A549 (cell line): Measurements from ENCODE around the gene COL3A1. TPM values are rescaled to one million over a fixed set of nuclear protein-coding genes. Genes with fewer than 3 reads are reported as not detected.

Experiments used
- ATAC-seq, 2 experiments: fragments of 200-7000 bp in 1 of 2; fragments of >200 bp in 1 of 2; cut with Nextera tagmentation in 1 of 2; cut with Tn5 transposase in 1 of 2; 3 replicates each; pipeline versions ENCODE4 v1.8.0 to v1.9.1; 2018 to 2020; ENCODE audit warnings: mild to moderate bottlenecking in 1 of 2, moderate library complexity in 1 of 2
- CTCF ChIA-PET: fragments of 300-600 bp; sonication (Branson Sonifier 250); formaldehyde crosslinking; extraction: SDS; loops from one replicate; lab custom pipeline; 2021; ENCODE audit warnings: antibody characterized with exemption, inconsistent platforms; lab: Yijun Ruan, JAX
- POLR2A ChIA-PET: fragments of 350-600 bp; formaldehyde crosslinking; extraction: SDS; loops from one replicate; lab custom pipeline; 2021; ENCODE audit warnings: antibody characterized with exemption, inconsistent platforms; lab: Yijun Ruan, JAX
- DNase-seq, 2 experiments: peaks; one replicate each; pipeline versions ENCODE4 v3.0.0 to v3.0.0-alpha.2; 2011 to 2016; ENCODE audit warnings: low read depth in 1 of 2, low spot score in 1 of 2
- FAIRE-seq: peaks from 2 replicates; lab custom pipeline; 2011; peaks lifted over from hg19 to GRCh38; lab: Jason Lieb, UNC
- H3K27ac ChIP-seq, 2 experiments: fragments of >200 bp; sonication (Bioruptor Twin); formaldehyde crosslinking; 3 replicates each; pipeline ENCODE4 v1.5.1; 2016 to 2017
- H3K4me1 ChIP-seq: fragments of >200 bp; sonication (Bioruptor Twin); formaldehyde crosslinking; 3 replicates; pipeline ENCODE4 v1.6.1; 2016
- H3K4me2 ChIP-seq: fragments of >200 bp; sonication (Bioruptor Twin); formaldehyde crosslinking; 3 replicates; pipeline ENCODE4 v1.6.1; 2016
- H3K4me3 ChIP-seq: fragments of >200 bp; sonication (Bioruptor Twin); formaldehyde crosslinking; 3 replicates; pipeline ENCODE4 v1.5.1; 2016
- H3K9me3 ChIP-seq: fragments of >200 bp; sonication (Bioruptor Twin); formaldehyde crosslinking; 3 replicates; pipeline ENCODE4 v1.6.1; 2016
- BHLHE40 ChIP-seq: IDR thresholded peaks from 2 replicates; pipeline ENCODE4 v1.6.1; 2012; ENCODE audit warnings: low read depth, low read length, inconsistent platforms
- CBX2 ChIP-seq: fragments of 200-600 bp; sonication (generic); IDR thresholded peaks from 2 replicates; pipeline ENCODE4 v1.6.1; 2016; ENCODE audit warnings: low read depth, mild to moderate bottlenecking, borderline replicate concordance
- CEBPB ChIP-seq, 2 experiments: fragments of >200 bp in 1 of 2; sonication (Bioruptor Twin) in 1 of 2; formaldehyde crosslinking in 1 of 2; IDR thresholded peaks; 2 replicates each; pipeline ENCODE4 v1.6.1; 2012 to 2016
- CHD4 ChIP-seq: fragments of 200-600 bp; sonication (generic); IDR thresholded peaks from 2 replicates; pipeline ENCODE4 v1.6.1; 2016; ENCODE audit warnings: antibody characterized with exemption, mild to moderate bottlenecking, borderline replicate concordance
- CTCF ChIP-seq: fragments of >200 bp; sonication (Bioruptor Twin); formaldehyde crosslinking; IDR thresholded peaks from 3 replicates; pipeline ENCODE4 v1.5.1; 2016
- EHF ChIP-seq: fragments of 250-450 bp; sonication (Bioruptor Pico); IDR thresholded peaks from 2 replicates; pipeline ENCODE4 v1.5.0; 2020; ENCODE audit warnings: mild to moderate bottlenecking
- EHMT2 ChIP-seq: fragments of 200-600 bp; sonication (generic); IDR thresholded peaks from 2 replicates; pipeline ENCODE4 v1.6.1; 2016; ENCODE audit warnings: antibody characterized with exemption, low read depth, mild to moderate bottlenecking, moderate library complexity
- ELK1 ChIP-seq: fragments of 150-350 bp; IDR thresholded peaks from 2 replicates; pipeline ENCODE4 v1.6.1; 2014; ENCODE audit warnings: low read depth, mild to moderate bottlenecking, low read length
- FOSB ChIP-seq: fragments of 250-450 bp; sonication (Bioruptor Pico); IDR thresholded peaks from 2 replicates; pipeline ENCODE4 v1.5.0; 2020; ENCODE audit warnings: mild to moderate bottlenecking, moderate library complexity
- FOSL2 ChIP-seq, 2 experiments: fragments of 450-650 bp in 1 of 2; fragments of >200 bp in 1 of 2; sonication (Bioruptor Twin) in 1 of 2; formaldehyde crosslinking; IDR thresholded peaks; 2 replicates each; pipeline versions ENCODE4 v1.5.0 to v1.6.1; 2016 to 2020; ENCODE audit warnings: mild to moderate bottlenecking in 1 of 2, moderate library complexity in 1 of 2
- FOXS1 ChIP-seq: fragments of 250-450 bp; sonication (Bioruptor Pico); IDR thresholded peaks from 2 replicates; pipeline ENCODE4 v1.5.0; 2020; ENCODE audit warnings: mild to moderate bottlenecking, moderate library complexity
- GATA3 ChIP-seq: IDR thresholded peaks from 2 replicates; pipeline ENCODE4 v1.6.1; 2012; ENCODE audit warnings: borderline replicate concordance
- HDAC2 ChIP-seq: fragments of 200-600 bp; sonication (generic); IDR thresholded peaks from 2 replicates; pipeline ENCODE4 v1.6.1; 2016
- HES2 ChIP-seq: fragments of >200 bp; sonication (Bioruptor Twin); formaldehyde crosslinking; IDR thresholded peaks from 2 replicates; pipeline ENCODE4 v1.6.1; 2016
- HMGXB4 ChIP-seq: fragments of 250-450 bp; sonication (Bioruptor Pico); IDR thresholded peaks from 2 replicates; pipeline ENCODE4 v1.5.0; 2021; ENCODE audit warnings: mild to moderate bottlenecking, moderate library complexity, borderline replicate concordance
- HOXB13 ChIP-seq: fragments of 250-450 bp; sonication (Bioruptor Pico); IDR thresholded peaks from 2 replicates; pipeline ENCODE4 v1.5.0; 2020; ENCODE audit warnings: low read depth, mild to moderate bottlenecking, moderate library complexity
- HOXB5 ChIP-seq: fragments of 250-450 bp; sonication (Bioruptor Pico); IDR thresholded peaks from 2 replicates; pipeline ENCODE4 v1.5.0; 2020; ENCODE audit warnings: mild to moderate bottlenecking, moderate library complexity
- JUN ChIP-seq, 2 experiments: fragments of >200 bp; sonication (Bioruptor Twin); formaldehyde crosslinking; IDR thresholded peaks; 2 replicates in 1 of 2; 3 replicates in 1 of 2; pipeline ENCODE4 v1.6.1; 2016 to 2017
- MAFK ChIP-seq: fragments of 450-650 bp; IDR thresholded peaks from 2 replicates; pipeline ENCODE4 v1.6.1; 2014; ENCODE audit not compliant: partially characterized antibody
- MAX ChIP-seq: IDR thresholded peaks from 2 replicates; pipeline ENCODE4 v1.6.1; 2012
- MAZ ChIP-seq: fragments of 150-350 bp; IDR thresholded peaks from 2 replicates; pipeline ENCODE4 v1.6.1; 2014; ENCODE audit warnings: antibody characterized with exemption, low read depth, low read length, borderline replicate concordance
- NPAS2 ChIP-seq: fragments of 250-450 bp; sonication (Bioruptor Pico); IDR thresholded peaks from 2 replicates; pipeline ENCODE4 v1.8.0; 2022; ENCODE audit warnings: mild to moderate bottlenecking, moderate library complexity, borderline replicate concordance
- NR3C1 ChIP-seq: fragments of >200 bp; sonication (Bioruptor Twin); formaldehyde crosslinking; IDR thresholded peaks from 3 replicates; pipeline ENCODE4 v1.6.1; 2017
- RCOR1 ChIP-seq: fragments of 150-350 bp; IDR thresholded peaks from 2 replicates; pipeline ENCODE4 v1.6.1; 2014; ENCODE audit warnings: antibody characterized with exemption, low read length, low read depth
- SREBF2 ChIP-seq: fragments of 450-650 bp; IDR thresholded peaks from 2 replicates; pipeline ENCODE4 v1.6.1; 2014; ENCODE audit warnings: mild to moderate bottlenecking, moderate library complexity
- TFCP2L1 ChIP-seq: fragments of 250-450 bp; sonication (Bioruptor Pico); IDR thresholded peaks from 2 replicates; pipeline ENCODE4 v1.5.0; 2021; ENCODE audit warnings: mild to moderate bottlenecking
- TP53 ChIP-seq: fragments of 250-450 bp; sonication (Bioruptor Pico); IDR thresholded peaks from 2 replicates; pipeline ENCODE4 v1.5.0; 2021; ENCODE audit warnings: mild to moderate bottlenecking, moderate library complexity
- USF2 ChIP-seq: fragments of 450-650 bp; IDR thresholded peaks from 2 replicates; pipeline ENCODE4 v1.6.1; 2014; ENCODE audit warnings: antibody characterized with exemption
- ZC3H11A ChIP-seq: fragments of 450-650 bp; IDR thresholded peaks from 2 replicates; pipeline ENCODE4 v1.6.1; 2014; ENCODE audit warnings: antibody characterized with exemption, mild to moderate bottlenecking
- ZNF302 ChIP-seq: fragments of 250-450 bp; sonication (Bioruptor Pico); IDR thresholded peaks from 2 replicates; pipeline ENCODE4 v1.9.0; 2021; ENCODE audit warnings: inconsistent platforms, mild to moderate bottlenecking, moderate library complexity
- ZSCAN20 ChIP-seq: fragments of 250-450 bp; sonication (Bioruptor Pico); IDR thresholded peaks from 2 replicates; pipeline ENCODE4 v1.8.0; 2022; ENCODE audit warnings: mild to moderate bottlenecking, moderate library complexity
- WGBS: methylation state at CpG from one replicate; pipeline ENCODE4 v1.1.6; 2017; ENCODE audit errors: missing lambda C conversion rate; 5-methylcytosine and 5-hydroxymethylcytosine counted together
- polyA plus RNA-seq, 4 experiments: library from polyadenylated mRNA; depleted of rRNA in 3 of 4; stranded (reverse); fragments of >200 nt; fragmentation: RNase III in 1 of 4; extraction: RNeasy Plus Mini Kit Qiagen cat#74134 plus additional on column Dnase treatment in 1 of 4; gene quantifications; 2 replicates in 3 of 4; 3 replicates in 1 of 4; pipeline ENCODE4 v1.2.3, GENCODE V29; 2011 to 2017

COL3A1 gene
- polyA plus RNA-seq, 2 of the 4 experiments (the other 2 are of a cell fraction) = 0.70 to 3.2 TPM

GRCh38 chr2:188997263-188997662 lies 23.1 kb downstream of the COL3A1 start:
- no peaks in the 10 kb centered on the region for H3K9me3 ChIP-seq
- ATAC-seq = no peak
- H3K4me1 ChIP-seq = peaks cover 14% of the 10 kb centered on the region
- CTCF ChIA-PET = interaction anchor here (1.1 kb wide), 1 partner anchor 232 kb away, joined by 3 read pairs; no protein-coding TSS in a partner anchor
- no peak for TF ChIP-seq BHLHE40
- no peak for TF ChIP-seq CEBPB (IDR thresholded peaks at IDR 0.05)
- no peak for TF ChIP-seq HOXB13 (CRISPR knock-in tag)
- no peak for TF ChIP-seq EHF (CRISPR knock-in tag)
- no peak overlapping the region for H3K27ac ChIP-seq
- no peak overlapping the region for H3K4me3 ChIP-seq
- no peak for DNase-seq
- H3K4me2 ChIP-seq = no peak overlapping the region
- no peak for FAIRE-seq
- POLR2A ChIA-PET = no interaction called here

GRCh38 chr2:189000221-189000620 lies 26.0 kb downstream of the COL3A1 start:
- ATAC-seq (no peak; a peak in 1 of 6 replicates), DNase-seq (no peak), FAIRE-seq (no peak)
- no peaks in the 10 kb centered on the region for H3K9me3 ChIP-seq
- peaks cover 18% of the 10 kb centered on the region for H3K4me1 ChIP-seq
- H3K27ac ChIP-seq = no peak overlapping the region
- POLR2A ChIA-PET = no interaction called here
- no peak for TF ChIP-seq ZSCAN20
- TF ChIP-seq FOXS1 = no peak
- TF ChIP-seq MAZ = no peak
- no peak for TF ChIP-seq EHMT2
- no peak overlapping the region for H3K4me3 ChIP-seq
- CTCF ChIA-PET = no interaction called here
- no peak overlapping the region for H3K4me2 ChIP-seq

GRCh38 chr2:189002079-189002478 lies 27.9 kb downstream of the COL3A1 start:
- peak; percentile 83 to 88; a peak in 5 of 6 replicates for ATAC-seq
- peak overlapping the region; percentile 22; the same call in 2 of the 3 replicates for H3K4me2 ChIP-seq
- POLR2A ChIA-PET = no interaction called here
- no peak for FAIRE-seq
- CTCF ChIA-PET = interaction anchor here (1.4 kb wide), 1 partner anchor 18 kb away, joined by 3 read pairs; no protein-coding TSS in a partner anchor
- H3K9me3 ChIP-seq = no peaks in the 10 kb centered on the region
- peaks cover 18% of the 10 kb centered on the region for H3K4me1 ChIP-seq
- WGBS = 14% methylated on average over 1 of the region's 1 CpG
- H3K4me3 ChIP-seq = no peak overlapping the region
- H3K27ac ChIP-seq = peak overlapping the region; percentile 40 to 61; a peak in 3 of 6 replicates
- peak; percentile 9 to 80 for DNase-seq
- TF ChIP-seq CBX2 (no peak), FOSL2 (IDR thresholded peaks at IDR 0.05) (no peak), FOSL2 (CRISPR knock-in tag; IDR thresholded peaks at IDR 0.05) (peak; percentile 56; the same call in 1 of the 2 replicates), ELK1 (no peak), TFCP2L1 (CRISPR knock-in tag) (no peak), MAX (no peak), RCOR1 (no peak), MAZ (no peak), HMGXB4 (CRISPR knock-in tag) (no peak), BHLHE40 (no peak), NPAS2 (CRISPR knock-in tag) (no peak), GATA3 (peak; percentile 78), FOSB (CRISPR knock-in tag) (no peak), MAFK (peak; percentile 69), HOXB5 (CRISPR knock-in tag) (no peak), ZNF302 (CRISPR knock-in tag) (no peak), NR3C1 (no peak), CTCF (no peak), ZC3H11A (no peak), USF2 (no peak), SREBF2 (no peak), HDAC2 (no peak), JUN (IDR thresholded peaks at IDR 0.05) (no peak), HES2 (no peak), TP53 (no peak), CHD4 (no peak)
